ENCODE measurements around the gene VTCN1. TPM values are rescaled to one million over a fixed set of nuclear protein-coding genes. Genes with fewer than 3 reads are reported as not detected.

Gene VTCN1
- total and polyA plus RNA-seq, 2 donors (not counting 3 experiments of a cell fraction or from before 2014, with no cell fraction given), result not detected

DNA sequence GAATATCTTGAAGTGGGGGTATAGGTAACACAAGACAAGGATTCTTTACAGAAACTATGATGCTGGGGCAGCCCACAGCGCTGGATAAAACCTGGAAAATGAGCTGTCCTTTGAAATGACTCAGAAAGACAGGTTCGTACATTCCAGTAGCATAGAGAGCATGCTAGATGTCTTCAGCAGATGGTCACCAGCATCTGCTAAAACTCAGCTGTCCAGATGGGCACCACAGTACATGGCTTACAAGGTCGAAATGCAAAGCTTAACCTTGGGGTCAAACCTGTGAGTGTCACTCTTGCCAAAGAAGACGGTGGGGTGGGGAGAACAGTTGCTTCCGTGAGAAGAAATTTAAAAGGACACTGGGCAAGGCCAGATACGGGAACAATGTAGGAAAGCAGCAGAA, 47.9 kb downstream of the VTCN1 start:
- Histone ChIP-seq H3K27me3 (ENCODE audit: control insufficient read depth in 2 of 2, insufficient read depth in 2 of 2, low read length in 2 of 2) (peaks cover 0 to 9% of the 10 kb centered on the region in 2 experiments), H3K9me3 (replicated peaks; ENCODE audit: control insufficient read depth, insufficient read depth, low read length) (no peaks in the 10 kb centered on the region), H3K27ac (ENCODE audit: insufficient read depth, low read depth, low read length) (no peak overlapping the region), H3K4me2 (ENCODE audit: insufficient read depth, low read length) (no peak overlapping the region), H3K4me1 (ENCODE audit: control insufficient read depth, extremely low read depth, insufficient read depth, low read length) (no peaks in the 10 kb centered on the region), H3K4me3 (replicated peaks in 1 of 3; ENCODE audit: insufficient read depth in 1 of 3, low read depth in 1 of 3, low read length in 3 of 3) (no peak overlapping the region), H3K9me1 (replicated peaks; ENCODE audit: control insufficient read depth, extremely low read depth, insufficient read depth, low read length) (no peaks in the 10 kb centered on the region), H3K9ac (replicated peaks; ENCODE audit: extremely low read depth, insufficient read depth, low read length) (no peak overlapping the region), H3K79me2 (ENCODE audit: control insufficient read depth, insufficient read depth, low read length) (no peaks in the 10 kb centered on the region), H2AFZ (ENCODE audit: low read depth, low read length) (no peak overlapping the region), H3K36me3 (ENCODE audit: control insufficient read depth in 2 of 2, extremely low read depth in 1 of 2, insufficient read depth in 2 of 2, low read length in 2 of 2) (no peaks in the 10 kb centered on the region), H4K20me1 (replicated peaks; ENCODE audit: control insufficient read depth, extremely low read depth, insufficient read depth, low read length) (no peaks in the 10 kb centered on the region)
- no TSS peak for BruUV-seq (replicated peaks)
- dilution Hi-C loops (cut with MboI; ENCODE audit: extremely low pct_ligation_motif_present, low sequenced_read_pairs), result no loop called here
- intact Hi-C loops (cut with micrococcal nuclease), result no loop called here
- FAIRE-seq (no peak), DNase-seq (ENCODE audit: low read depth, low spot score) (no peak)
- CTCF ChIA-PET, result no interaction called here
- POLR2A ChIA-PET, result no interaction called here
- no peak for TF ChIP-seq GATA2 (IDR thresholded peaks at IDR 0.05; ENCODE audit: insufficient read depth, insufficient read length, low read depth, low read length)
- no peak for TF ChIP-seq JUN (IDR thresholded peaks at IDR 0.05; ENCODE audit: borderline replicate concordance, insufficient read depth, insufficient read length, low read depth)
- TF ChIP-seq POLR2A (IDR thresholded peaks at IDR 0.05; ENCODE audit: low read depth, low read length), result no peak
- no peak for TF ChIP-seq EZH2 (IDR thresholded peaks at IDR 0.05; ENCODE audit: borderline replicate concordance, low read depth, low read length, severe bottlenecking)
- no peak for TF ChIP-seq CTCF (IDR thresholded peaks at IDR 0.05; ENCODE audit: extremely low read depth in 1 of 2, insufficient read depth in 1 of 2, low read depth in 1 of 2, low read length in 2 of 2)
- no peak for TF ChIP-seq MYC (IDR thresholded peaks at IDR 0.05; ENCODE audit: low read depth, low read length)
- TF ChIP-seq FOS (IDR thresholded peaks at IDR 0.05; ENCODE audit: borderline replicate concordance, insufficient read depth, low read length), result no peak
- no peak for TF ChIP-seq POLR2AphosphoS5 (IDR thresholded peaks at IDR 0.05; ENCODE audit: insufficient read depth, low read depth, low read length)
- TF ChIP-seq, protein P1, sequence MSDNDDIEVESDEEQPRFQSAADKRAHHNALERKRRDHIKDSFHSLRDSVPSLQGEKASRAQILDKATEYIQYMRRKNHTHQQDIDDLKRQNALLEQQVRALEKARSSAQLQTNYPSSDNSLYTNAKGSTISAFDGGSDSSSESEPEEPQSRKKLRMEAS (IDR thresholded peaks at IDR 0.05; ENCODE audit: insufficient read depth, insufficient read length), result no peak
